NB4 (cell line): ENCODE measurements around the gene PRR20A.

Source experiments
- CTCF ChIP-seq: IDR thresholded peaks from one replicate; pipeline ENCODE4 v1.5.1; 2012; ENCODE audit warnings: low read depth, low read length
- MAX ChIP-seq: IDR thresholded peaks from 2 replicates; pipeline ENCODE4 v1.6.1; 2011; ENCODE audit warnings: low read depth, low read length
- MYC ChIP-seq: IDR thresholded peaks from 2 replicates; pipeline ENCODE4 v1.6.1; 2011; ENCODE audit warnings: low read depth, low read length
- POLR2A ChIP-seq: IDR thresholded peaks from 2 replicates; pipeline ENCODE4 v1.6.1; 2011; ENCODE audit warnings: mild to moderate bottlenecking; ENCODE audit not compliant: insufficient read length; ENCODE audit errors: extremely low read depth

GRCh38 chr13:57123681-57124080 is 17.0 kb upstream of the PRR20A start:
- TF ChIP-seq CTCF (no peak), POLR2A (no peak), MYC (no peak), MAX (no peak)
